ENCODE data around the gene NUP214. TPM values are rescaled to one million over a fixed set of nuclear protein-coding genes. Genes with fewer than 3 reads are reported as not detected.

NUP214 gene
- total RNA-seq, 2 donors from 2014 or later = 105 to 107 TPM

GRCh38 chr9:131276094-131276888 lies 150.9 kb downstream of the NUP214 start, which contains the start of gene FAM78A:
FAM78A (minus strand) TSS chr9:131276510; CDS start chr9:131276179, 331 bp downstream.
- H3K4me1 Mint-ChIP-seq = peaks cover 36% of the 10 kb centered on the region
- no peaks in the 10 kb centered on the region for H3K9me3 ChIP-seq (ENCODE audit: control insufficient read depth, low read length, poor library complexity, severe bottlenecking)
- peak in 2 of 3 donors; percentile 26 to 29 for DNase-seq
- H3K36me3 Mint-ChIP-seq (ENCODE audit: low read depth) = peaks cover 5% of the 10 kb centered on the region
- peak within 1 kb of the TSS; percentile 98 for H3K4me3 Mint-ChIP-seq
- H3K27me3 Mint-ChIP-seq = no peaks in the 10 kb centered on the region
- peak within 1 kb of the TSS; percentile 99 for H3K27ac Mint-ChIP-seq
- peak; percentile 4 for ATAC-seq

- ATAC-seq = peak; percentile 37
- Mint-ChIP-seq H3K4me1 (peaks cover 37% of the 10 kb centered on the region), H3K36me3 (ENCODE audit: low read depth) (peaks cover 6% of the 10 kb centered on the region), H3K27ac (no peak overlapping the region), H3K4me3 (peak overlapping the region; percentile 19), H3K27me3 (peaks cover 4% of the 10 kb centered on the region)
- DNase-seq = peak in 2 of 3 donors; percentile 45 to 49
- H3K9me3 ChIP-seq (ENCODE audit: control insufficient read depth, low read length, poor library complexity, severe bottlenecking) = no peaks in the 10 kb centered on the region
Measured at GRCh38 chr9:131276891-131277286, 151.5 kb downstream of the NUP214 start.

GRCh38 chr9:131277287-131277909 lies 152.0 kb downstream of the NUP214 start:
- peaks cover 12% of the 10 kb centered on the region for H3K36me3 Mint-ChIP-seq (ENCODE audit: low read depth)

GRCh38 chr9:131277910-131278701 lies 152.7 kb downstream of the NUP214 start:
- peak; percentile 36 to 65 (median 60) for DNase-seq
- H3K9me3 ChIP-seq (ENCODE audit: control insufficient read depth, low read length, poor library complexity, severe bottlenecking) = no peaks in the 10 kb centered on the region
- Mint-ChIP-seq H3K27ac (peak overlapping the region; percentile 92), H3K4me3 (peak overlapping the region; percentile 95), H3K4me1 (peaks cover 37% of the 10 kb centered on the region), H3K36me3 (ENCODE audit: low read depth) (peaks cover 12% of the 10 kb centered on the region), H3K27me3 (peaks cover 9% of the 10 kb centered on the region)
- peak; percentile 66 for ATAC-seq

More at GRCh38 chr9:131277287-131277909, 152.0 kb downstream of the NUP214 start:
- peak; percentile 18 for ATAC-seq
- peak overlapping the region; percentile 92 for H3K27ac Mint-ChIP-seq
- no peaks in the 10 kb centered on the region for H3K9me3 ChIP-seq (ENCODE audit: control insufficient read depth, low read length, poor library complexity, severe bottlenecking)
- peaks cover 9% of the 10 kb centered on the region for H3K27me3 Mint-ChIP-seq
- DNase-seq = no peak
- H3K4me3 Mint-ChIP-seq = peak overlapping the region; percentile 19
- peaks cover 38% of the 10 kb centered on the region for H3K4me1 Mint-ChIP-seq

GRCh38 chr9:131278702-131279111 lies 153.3 kb downstream of the NUP214 start:
- DNase-seq = no peak
- Mint-ChIP-seq H3K27ac (peak overlapping the region; percentile 92), H3K27me3 (peaks cover 9% of the 10 kb centered on the region), H3K4me3 (peak overlapping the region; percentile 95), H3K36me3 (ENCODE audit: low read depth) (peaks cover 12% of the 10 kb centered on the region), H3K4me1 (peaks cover 31% of the 10 kb centered on the region)
- ATAC-seq = peak; percentile 58
- no peaks in the 10 kb centered on the region for H3K9me3 ChIP-seq (ENCODE audit: control insufficient read depth, low read length, poor library complexity, severe bottlenecking)

GRCh38 chr9:131279196-131279862 lies 153.9 kb downstream of the NUP214 start:
- H3K36me3 Mint-ChIP-seq (ENCODE audit: low read depth) = peaks cover 12% of the 10 kb centered on the region
- peaks cover 25% of the 10 kb centered on the region for H3K4me1 Mint-ChIP-seq
- H3K4me3 Mint-ChIP-seq = peak overlapping the region; percentile 95
- peak overlapping the region; percentile 92 for H3K27ac Mint-ChIP-seq
- DNase-seq (no peak), ATAC-seq (no peak)
- no peaks in the 10 kb centered on the region for H3K9me3 ChIP-seq (ENCODE audit: control insufficient read depth, low read length, poor library complexity, severe bottlenecking)
- peaks cover 9% of the 10 kb centered on the region for H3K27me3 Mint-ChIP-seq

GRCh38 chr9:131279863-131280570 lies 154.6 kb downstream of the NUP214 start:
- Mint-ChIP-seq H3K4me1 (peaks cover 25% of the 10 kb centered on the region), H3K36me3 (ENCODE audit: low read depth) (peaks cover 12% of the 10 kb centered on the region), H3K27ac (no peak overlapping the region), H3K4me3 (no peak overlapping the region), H3K27me3 (peaks cover 9% of the 10 kb centered on the region)
- DNase-seq (no peak), ATAC-seq (no peak)
- H3K9me3 ChIP-seq (ENCODE audit: control insufficient read depth, low read length, poor library complexity, severe bottlenecking) = no peaks in the 10 kb centered on the region

- H3K9me3 ChIP-seq (ENCODE audit: control insufficient read depth, low read length, poor library complexity, severe bottlenecking) = no peaks in the 10 kb centered on the region
- Mint-ChIP-seq H3K36me3 (ENCODE audit: low read depth) (peaks cover 10% of the 10 kb centered on the region), H3K27ac (no peak overlapping the region), H3K4me3 (no peak overlapping the region), H3K27me3 (peaks cover 9% of the 10 kb centered on the region), H3K4me1 (peaks cover 25% of the 10 kb centered on the region)
- ATAC-seq = no peak
- DNase-seq = no peak
Measured at GRCh38 chr9:131280660-131281059, 155.3 kb downstream of the NUP214 start.

- Mint-ChIP-seq H3K27me3 (peaks cover 9% of the 10 kb centered on the region), H3K4me3 (peak overlapping the region; percentile 88), H3K4me1 (peaks cover 25% of the 10 kb centered on the region), H3K36me3 (ENCODE audit: low read depth) (peaks cover 7% of the 10 kb centered on the region), H3K27ac (no peak overlapping the region)
- DNase-seq = no peak
- ATAC-seq = no peak
- no peaks in the 10 kb centered on the region for H3K9me3 ChIP-seq (ENCODE audit: control insufficient read depth, low read length, poor library complexity, severe bottlenecking)
Measured at GRCh38 chr9:131281119-131281965, 156.0 kb downstream of the NUP214 start.

- H3K27me3 Mint-ChIP-seq = peaks cover 9% of the 10 kb centered on the region
- ATAC-seq (no peak), DNase-seq (no peak)
- H3K9me3 ChIP-seq (ENCODE audit: control insufficient read depth, low read length, poor library complexity, severe bottlenecking) = no peaks in the 10 kb centered on the region
- peak overlapping the region; percentile 88 for H3K4me3 Mint-ChIP-seq
- H3K36me3 Mint-ChIP-seq (ENCODE audit: low read depth) = peaks cover 7% of the 10 kb centered on the region
- peaks cover 25% of the 10 kb centered on the region for H3K4me1 Mint-ChIP-seq
- H3K27ac Mint-ChIP-seq = no peak overlapping the region
Measured at GRCh38 chr9:131282175-131282574, 156.8 kb downstream of the NUP214 start.

- Mint-ChIP-seq H3K27me3 (peaks cover 9% of the 10 kb centered on the region), H3K27ac (no peak overlapping the region), H3K4me1 (peaks cover 26% of the 10 kb centered on the region), H3K36me3 (ENCODE audit: low read depth) (peaks cover 7% of the 10 kb centered on the region), H3K4me3 (peak overlapping the region; percentile 88)
- DNase-seq (no peak), ATAC-seq (no peak)
- no peaks in the 10 kb centered on the region for H3K9me3 ChIP-seq (ENCODE audit: control insufficient read depth, low read length, poor library complexity, severe bottlenecking)
Measured at GRCh38 chr9:131282688-131283422, 157.5 kb downstream of the NUP214 start.

Data from T-helper 17 cell (primary cell).